ENCODE measurements around the gene OXNAD1.

OXNAD1 gene

GRCh38 chr3:16313886-16314645 is 49.1 kb downstream of the OXNAD1 start:
- no peak overlapping the region for H3K27ac Mint-ChIP-seq
- no peak for TF ChIP-seq CTCF (IDR thresholded peaks at IDR 0.05)
- H3K4me3 Mint-ChIP-seq: no peak overlapping the region
- H3K9me3 Mint-ChIP-seq: peaks cover 7% of the 10 kb centered on the region
- H3K36me3 Mint-ChIP-seq (ENCODE audit: low read depth): peaks cover 38% of the 10 kb centered on the region
- DNase-seq: no peak
- H3K4me1 Mint-ChIP-seq: peaks cover 31% of the 10 kb centered on the region
- H3K27me3 Mint-ChIP-seq (ENCODE audit: low read depth, poor library complexity): peaks cover 2% of the 10 kb centered on the region

- Mint-ChIP-seq H3K36me3 (ENCODE audit: low read depth) (peaks cover 41% of the 10 kb centered on the region), H3K9me3 (no peaks in the 10 kb centered on the region)
Observed at GRCh38 chr3:16315623-16316022, 50.6 kb downstream of the OXNAD1 start.

DNA sequence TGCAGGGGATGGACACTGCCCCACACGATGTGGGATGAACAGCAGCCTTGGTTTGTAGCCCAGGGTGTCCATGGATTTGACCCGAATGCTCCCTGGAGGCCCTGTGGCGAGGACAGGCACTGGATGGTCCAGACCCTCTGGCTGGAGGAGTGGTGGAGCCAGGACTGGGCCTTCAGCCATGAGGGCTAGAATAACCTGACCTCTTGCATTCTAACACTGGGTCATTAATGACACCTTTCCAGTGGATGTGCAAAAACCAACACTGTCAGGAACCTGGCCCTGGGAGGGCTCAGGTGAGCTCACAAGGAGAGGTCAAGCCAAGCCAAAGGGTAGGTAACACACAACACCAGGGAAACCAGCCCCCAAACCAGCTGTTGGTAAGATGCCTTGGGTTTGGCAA is 51.4 kb downstream of the OXNAD1 start:
- Mint-ChIP-seq H3K4me3 (no peak overlapping the region), H3K27ac (no peak overlapping the region), H3K9me3 (no peaks in the 10 kb centered on the region), H3K36me3 (ENCODE audit: low read depth) (peaks cover 49% of the 10 kb centered on the region), H3K4me1 (peaks cover 22% of the 10 kb centered on the region), H3K27me3 (ENCODE audit: low read depth, poor library complexity) (peaks cover 2% of the 10 kb centered on the region)
- DNase-seq: no peak
- TF ChIP-seq CTCF (IDR thresholded peaks at IDR 0.05): no peak

More at GRCh38 chr3:16315623-16316022, 50.6 kb downstream of the OXNAD1 start:
- Mint-ChIP-seq H3K27me3 (ENCODE audit: low read depth, poor library complexity) (peaks cover 2% of the 10 kb centered on the region), H3K4me3 (no peak overlapping the region), H3K27ac (no peak overlapping the region), H3K4me1 (peaks cover 24% of the 10 kb centered on the region)
- TF ChIP-seq CTCF (IDR thresholded peaks at IDR 0.05): no peak
- DNase-seq: no peak

- Mint-ChIP-seq H3K36me3 (ENCODE audit: low read depth) (peaks cover 55% of the 10 kb centered on the region), H3K4me1 (peaks cover 16% of the 10 kb centered on the region), H3K27me3 (ENCODE audit: low read depth, poor library complexity) (peaks cover 2% of the 10 kb centered on the region), H3K27ac (peak overlapping the region; percentile 14), H3K4me3 (no peak overlapping the region), H3K9me3 (no peaks in the 10 kb centered on the region)
- TF ChIP-seq CTCF (IDR thresholded peaks at IDR 0.05): no peak
- DNase-seq: no peak
Observed at GRCh38 chr3:16316847-16317560, 52.0 kb downstream of the OXNAD1 start.

DNA sequence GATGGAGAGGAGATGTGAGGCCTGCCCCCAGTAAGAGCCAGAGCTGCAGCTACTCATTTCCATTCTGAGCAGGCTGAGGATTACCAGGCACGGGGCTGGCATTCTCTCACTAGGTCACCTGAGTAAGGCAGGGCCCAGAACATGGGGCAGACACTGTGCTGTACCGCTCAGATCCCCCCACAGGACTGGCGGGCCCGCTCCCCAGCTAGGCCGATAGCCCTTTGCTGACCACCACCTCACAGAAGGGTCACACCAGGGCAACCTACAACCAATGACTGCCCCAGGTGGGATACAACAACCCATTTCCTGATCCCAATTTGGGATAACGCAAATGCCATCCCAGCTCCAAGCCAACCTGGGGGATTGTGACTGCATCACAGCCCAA is 52.5 kb downstream of the OXNAD1 start:
- peaks cover 2% of the 10 kb centered on the region for H3K27me3 Mint-ChIP-seq (ENCODE audit: low read depth, poor library complexity)
- no peak for DNase-seq
- H3K4me3 Mint-ChIP-seq: no peak overlapping the region
- H3K9me3 Mint-ChIP-seq: no peaks in the 10 kb centered on the region
- peak overlapping the region; percentile 14 for H3K27ac Mint-ChIP-seq
- TF ChIP-seq CTCF (IDR thresholded peaks at IDR 0.05): no peak
- H3K36me3 Mint-ChIP-seq (ENCODE audit: low read depth): peaks cover 52% of the 10 kb centered on the region
- H3K4me1 Mint-ChIP-seq: peaks cover 10% of the 10 kb centered on the region

Measured in nephron progenitor cell (in vitro differentiated cells).